Keratinocyte (primary cell): ENCODE data around the gene PRKCA.

Experiments used
- EZH2 ChIP-seq: IDR thresholded peaks from one replicate; pipeline ENCODE4 v1.6.1; 2012; ENCODE audit warnings: inconsistent platforms, mild to moderate bottlenecking, low read length, moderate library complexity
- TF ChIP-seq, protein P1 (sequence below), 3 experiments: IDR thresholded peaks in 1 of 3; conservative IDR thresholded peaks in 1 of 3; optimal IDR thresholded peaks in 1 of 3; 2 replicates in 2 of 3; 3 replicates in 1 of 3; pipeline versions ENCODE3 to v1.5.1; 2011; ENCODE audit warnings: low read length in 3 of 3, mild to moderate bottlenecking in 3 of 3, moderate library complexity in 2 of 3, control low read depth in 1 of 3, inconsistent platforms in 1 of 3; ENCODE audit not compliant: insufficient read depth in 2 of 3; ENCODE audit errors: extremely low read depth in 1 of 3

GRCh38 chr17:66322764-66323163 lies 20.4 kb downstream of the PRKCA start:
- TF ChIP-seq, protein P1, sequence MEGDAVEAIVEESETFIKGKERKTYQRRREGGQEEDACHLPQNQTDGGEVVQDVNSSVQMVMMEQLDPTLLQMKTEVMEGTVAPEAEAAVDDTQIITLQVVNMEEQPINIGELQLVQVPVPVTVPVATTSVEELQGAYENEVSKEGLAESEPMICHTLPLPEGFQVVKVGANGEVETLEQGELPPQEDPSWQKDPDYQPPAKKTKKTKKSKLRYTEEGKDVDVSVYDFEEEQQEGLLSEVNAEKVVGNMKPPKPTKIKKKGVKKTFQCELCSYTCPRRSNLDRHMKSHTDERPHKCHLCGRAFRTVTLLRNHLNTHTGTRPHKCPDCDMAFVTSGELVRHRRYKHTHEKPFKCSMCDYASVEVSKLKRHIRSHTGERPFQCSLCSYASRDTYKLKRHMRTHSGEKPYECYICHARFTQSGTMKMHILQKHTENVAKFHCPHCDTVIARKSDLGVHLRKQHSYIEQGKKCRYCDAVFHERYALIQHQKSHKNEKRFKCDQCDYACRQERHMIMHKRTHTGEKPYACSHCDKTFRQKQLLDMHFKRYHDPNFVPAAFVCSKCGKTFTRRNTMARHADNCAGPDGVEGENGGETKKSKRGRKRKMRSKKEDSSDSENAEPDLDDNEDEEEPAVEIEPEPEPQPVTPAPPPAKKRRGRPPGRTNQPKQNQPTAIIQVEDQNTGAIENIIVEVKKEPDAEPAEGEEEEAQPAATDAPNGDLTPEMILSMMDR (optimal IDR thresholded peaks at IDR 0.05 in 1 of 3, IDR thresholded peaks at IDR 0.05 in 1 of 3, conservative IDR thresholded peaks at IDR 0.05 in 1 of 3; ENCODE audit: extremely low read depth in 1 of 3, insufficient read depth in 2 of 3, low read length in 3 of 3): no peak
- TF ChIP-seq EZH2: no peak
